Calu3 (cell line): ENCODE results near the gene GMNC. TPM values are rescaled to one million over a fixed set of nuclear protein-coding genes. Genes with fewer than 3 reads are reported as not detected.
"Not testable (repeated sequence)": the region's sequence is repeated elsewhere in the genome, so short reads cannot be mapped to it uniquely, and the experiment has no call there.

ENCODE experiments used
- BruUV-seq: library from RNA; stranded (reverse); fragments of 400-500 nt; replicated peaks from 2 replicates; lab custom pipeline; 2021; lab: Mats Ljungman, UMichigan
- CTCF ChIA-PET: fragments of 300-600 bp; sonication (Branson Sonifier 250); formaldehyde crosslinking; loops from one replicate; lab custom pipeline; 2022; ENCODE audit warnings: antibody characterized with exemption; lab: Charles Lee
- DNase-seq: peaks from one replicate; pipeline ENCODE4 v3.0.0; 2022
- H3K27ac Mint-ChIP-seq: one replicate; pipeline ENCODE4 v1.8.0; 2022; ENCODE audit warnings: mixed read lengths; ENCODE audit not compliant: unreplicated experiment
- H3K27me3 Mint-ChIP-seq: one replicate; pipeline ENCODE4 v1.8.0; 2022; ENCODE audit warnings: mixed read lengths; ENCODE audit not compliant: unreplicated experiment
- H3K36me3 Mint-ChIP-seq: one replicate; pipeline ENCODE4 v1.8.0; 2022; ENCODE audit warnings: mild to moderate bottlenecking, moderate library complexity, mixed read lengths; ENCODE audit not compliant: insufficient read depth, unreplicated experiment
- H3K4me1 Mint-ChIP-seq: one replicate; pipeline ENCODE4 v1.8.0; 2022; ENCODE audit warnings: mild to moderate bottlenecking, low read depth, mixed read lengths; ENCODE audit not compliant: unreplicated experiment
- H3K4me3 Mint-ChIP-seq: one replicate; pipeline ENCODE4 v1.8.0; 2022; ENCODE audit warnings: mild to moderate bottlenecking, low read depth, moderate library complexity, mixed read lengths; ENCODE audit not compliant: unreplicated experiment
- H3K9me3 Mint-ChIP-seq: one replicate; pipeline ENCODE4 v1.8.0; 2022; ENCODE audit warnings: low read depth, mixed read lengths; ENCODE audit not compliant: unreplicated experiment
- intact Hi-C: fragments of 100-400 bp; cut with micrococcal nuclease; formaldehyde crosslinking; loops from one replicate; pipeline ENCODE4 v1.10.0; 2022; ENCODE audit not compliant: unreplicated experiment
- total RNA-seq: library from RNA; stranded (reverse); gene quantifications from 2 replicates; pipeline ENCODE4 v1.2.3, GENCODE V29; 2022
- TF ChIP-seq, protein P1 (sequence below): fragments of 200-600 bp; IDR thresholded peaks from one replicate; pipeline ENCODE4 v1.8.0; 2022; ENCODE audit warnings: antibody characterized with exemption; ENCODE audit not compliant: unreplicated experiment

GMNC gene
- total RNA-seq, 1 experiment from 2014 or later: 0.24 TPM

DNA sequence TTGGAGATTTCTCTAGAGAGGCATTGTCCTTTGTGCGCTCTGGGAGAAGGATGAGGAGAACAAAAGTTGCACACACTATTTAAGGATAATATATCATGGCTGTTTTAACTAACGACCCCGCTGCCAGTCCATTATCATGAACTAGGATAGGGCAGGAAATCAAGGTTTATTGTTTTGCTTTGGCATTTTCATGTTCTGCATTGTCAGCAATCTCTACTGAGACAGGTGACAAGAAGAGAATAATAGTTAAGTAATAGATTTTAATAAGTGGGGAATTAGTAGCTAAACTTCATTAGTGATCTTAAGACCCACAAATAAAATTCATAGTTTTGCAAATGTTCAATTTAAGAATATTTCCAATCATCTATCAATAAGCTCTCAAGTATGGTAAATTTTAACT lies 20.6 kb upstream of the GMNC start:
- TF ChIP-seq, protein P1, sequence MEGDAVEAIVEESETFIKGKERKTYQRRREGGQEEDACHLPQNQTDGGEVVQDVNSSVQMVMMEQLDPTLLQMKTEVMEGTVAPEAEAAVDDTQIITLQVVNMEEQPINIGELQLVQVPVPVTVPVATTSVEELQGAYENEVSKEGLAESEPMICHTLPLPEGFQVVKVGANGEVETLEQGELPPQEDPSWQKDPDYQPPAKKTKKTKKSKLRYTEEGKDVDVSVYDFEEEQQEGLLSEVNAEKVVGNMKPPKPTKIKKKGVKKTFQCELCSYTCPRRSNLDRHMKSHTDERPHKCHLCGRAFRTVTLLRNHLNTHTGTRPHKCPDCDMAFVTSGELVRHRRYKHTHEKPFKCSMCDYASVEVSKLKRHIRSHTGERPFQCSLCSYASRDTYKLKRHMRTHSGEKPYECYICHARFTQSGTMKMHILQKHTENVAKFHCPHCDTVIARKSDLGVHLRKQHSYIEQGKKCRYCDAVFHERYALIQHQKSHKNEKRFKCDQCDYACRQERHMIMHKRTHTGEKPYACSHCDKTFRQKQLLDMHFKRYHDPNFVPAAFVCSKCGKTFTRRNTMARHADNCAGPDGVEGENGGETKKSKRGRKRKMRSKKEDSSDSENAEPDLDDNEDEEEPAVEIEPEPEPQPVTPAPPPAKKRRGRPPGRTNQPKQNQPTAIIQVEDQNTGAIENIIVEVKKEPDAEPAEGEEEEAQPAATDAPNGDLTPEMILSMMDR: no peak
- Mint-ChIP-seq H3K27me3 (no peaks in the 10 kb centered on the region), H3K36me3 (no peaks in the 10 kb centered on the region), H3K9me3 (no peaks in the 10 kb centered on the region), H3K4me3 (no peak overlapping the region), H3K27ac (no peak overlapping the region), H3K4me1 (peaks cover 19% of the 10 kb centered on the region)
- no peak for DNase-seq
- CTCF ChIA-PET: interaction anchor here (1.1 to 2.5 kb wide), 4 partner anchors 21 to 182 kb away, joined by 3 to 33 read pairs (median 4); partner anchors contain the start of gene GMNC
- intact Hi-C loops: no loop called here
- BruUV-seq: no TSS peak

DNA sequence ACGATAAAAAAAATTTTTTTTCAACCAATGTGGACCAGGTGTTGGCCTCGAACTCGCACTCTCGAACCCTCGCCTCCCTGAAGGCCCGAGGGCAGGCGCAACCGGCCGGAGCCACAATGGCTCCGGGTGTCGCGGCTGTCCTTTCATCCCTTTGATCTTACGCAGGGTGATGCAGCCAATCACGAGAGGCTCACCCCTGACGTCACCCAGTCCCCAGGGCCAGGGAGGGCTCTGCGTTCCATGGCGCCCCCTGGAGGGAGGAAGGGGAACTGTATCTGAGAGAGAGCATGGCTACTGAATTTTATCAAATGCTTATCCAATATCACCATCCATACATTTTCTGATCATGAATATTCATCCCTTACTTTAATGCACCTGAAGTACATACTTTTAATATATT lies 15.4 kb upstream of the GMNC start:
- intact Hi-C loops: no loop called here
- no peak for DNase-seq
- Mint-ChIP-seq H3K9me3 (peaks cover 6% of the 10 kb centered on the region), H3K4me3 (no peak overlapping the region), H3K4me1 (no peaks in the 10 kb centered on the region), H3K27me3 (no peaks in the 10 kb centered on the region), H3K27ac (no peak overlapping the region), H3K36me3 (no peaks in the 10 kb centered on the region)
- no TSS peak for BruUV-seq
- CTCF ChIA-PET: no interaction called here
- TF ChIP-seq, protein P1: peak; percentile 69

DNA sequence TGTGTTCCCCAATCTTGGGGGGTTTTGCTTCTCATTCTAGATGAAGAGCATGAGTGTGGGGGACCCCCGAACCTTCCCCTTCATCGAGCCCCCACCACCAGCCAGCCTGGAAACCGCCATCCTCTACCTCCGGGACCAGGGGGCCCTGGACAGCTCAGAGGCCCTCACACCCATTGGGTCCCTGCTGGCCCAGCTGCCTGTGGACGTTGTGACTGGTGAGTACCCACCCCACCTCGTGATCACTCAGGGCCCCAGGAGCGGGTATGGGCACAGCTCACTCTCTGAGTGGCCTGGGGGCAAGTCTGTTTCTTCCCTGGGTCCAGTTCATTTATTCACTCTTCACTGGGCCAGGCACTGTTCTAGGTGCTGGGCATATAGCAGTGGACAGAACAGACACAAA lies 13.9 kb upstream of the GMNC start:
- H3K9me3 Mint-ChIP-seq, DNase-seq, H3K27me3 Mint-ChIP-seq, H3K36me3 Mint-ChIP-seq, H3K27ac Mint-ChIP-seq, H3K4me1 Mint-ChIP-seq, H3K4me3 Mint-ChIP-seq, intact Hi-C loops, BruUV-seq: not testable (repeated sequence)
- CTCF ChIA-PET: interaction anchor here (0.6 kb wide), 1 partner anchor 11 kb away, joined by 4 read pairs; no protein-coding TSS in a partner anchor

DNA sequence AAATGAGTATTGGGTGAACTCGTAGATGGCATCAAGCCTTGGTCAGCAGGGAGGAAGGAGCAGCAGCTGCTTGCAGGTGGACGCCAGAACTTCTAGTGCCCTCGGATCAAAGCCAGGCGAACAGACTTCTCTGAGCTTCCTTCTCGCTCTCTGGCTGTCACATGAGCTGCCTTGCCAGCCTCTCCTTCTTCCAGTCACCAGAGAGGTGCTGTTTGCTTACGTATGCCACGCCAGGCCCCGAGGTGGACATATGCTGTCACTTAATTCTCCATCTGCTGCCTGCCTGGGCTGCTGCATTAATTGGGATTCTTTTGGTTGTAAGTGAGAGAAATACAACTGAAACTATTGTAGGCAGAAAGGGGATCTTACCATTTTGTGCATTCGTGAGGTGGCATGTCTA lies 12.6 kb upstream of the GMNC start:
- H3K36me3 Mint-ChIP-seq, H3K27ac Mint-ChIP-seq, CTCF ChIA-PET, H3K27me3 Mint-ChIP-seq, DNase-seq, H3K4me1 Mint-ChIP-seq, intact Hi-C loops, BruUV-seq, H3K4me3 Mint-ChIP-seq, H3K9me3 Mint-ChIP-seq: not testable (repeated sequence)

DNA sequence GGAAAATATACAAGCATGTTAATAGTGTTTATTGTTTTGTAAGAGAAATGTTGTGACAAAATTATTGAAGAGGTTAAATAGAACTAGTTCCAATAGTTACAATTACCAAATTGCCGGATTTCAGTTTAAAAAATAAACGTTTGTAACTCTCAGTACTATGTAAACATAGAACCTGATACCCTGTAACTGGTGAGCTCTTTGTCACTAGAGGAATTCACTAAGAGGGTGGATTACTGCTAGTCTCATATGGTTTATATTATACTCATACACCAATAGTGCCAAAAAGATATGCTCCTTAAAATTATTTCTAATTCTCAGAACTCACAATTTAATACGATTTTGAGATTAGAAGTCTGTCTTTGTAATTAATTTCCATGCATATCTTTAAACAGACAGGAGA lies 7.6 kb upstream of the GMNC start:
- Mint-ChIP-seq H3K27ac (no peak overlapping the region), H3K9me3 (no peaks in the 10 kb centered on the region), H3K36me3 (no peaks in the 10 kb centered on the region), H3K27me3 (no peaks in the 10 kb centered on the region), H3K4me1 (peaks cover 16% of the 10 kb centered on the region), H3K4me3 (no peak overlapping the region)
- no TSS peak for BruUV-seq
- TF ChIP-seq, protein P1: no peak
- DNase-seq: no peak
- CTCF ChIA-PET: no interaction called here
- intact Hi-C loops: no loop called here
